Muscle of arm (tissue), 12 donors: Measurements from ENCODE around the gene PAWR. TPM values are rescaled to one million over a fixed set of nuclear protein-coding genes. Genes with fewer than 3 reads are reported as not detected.
"Not testable (repeated sequence)": the region's sequence is repeated elsewhere in the genome, so short reads cannot be mapped to it uniquely, and the experiment has no call there.

Experiments
- DNase-seq: peaks from one replicate; pipeline ENCODE4 v3.0.0-alpha.2; 2013
- polyA plus RNA-seq, 12 donors: library from polyadenylated mRNA; unstranded; fragments of 120-200 nt; gene quantifications; one replicate each; pipeline ENCODE4 v1.2.1, GENCODE V29; 2013; ENCODE audit not compliant: insufficient read length in 12 of 12

Gene PAWR
- polyA plus RNA-seq, 12 donors = 5.6 to 44.9 (median 12.8) TPM; not detected in 1

DNA sequence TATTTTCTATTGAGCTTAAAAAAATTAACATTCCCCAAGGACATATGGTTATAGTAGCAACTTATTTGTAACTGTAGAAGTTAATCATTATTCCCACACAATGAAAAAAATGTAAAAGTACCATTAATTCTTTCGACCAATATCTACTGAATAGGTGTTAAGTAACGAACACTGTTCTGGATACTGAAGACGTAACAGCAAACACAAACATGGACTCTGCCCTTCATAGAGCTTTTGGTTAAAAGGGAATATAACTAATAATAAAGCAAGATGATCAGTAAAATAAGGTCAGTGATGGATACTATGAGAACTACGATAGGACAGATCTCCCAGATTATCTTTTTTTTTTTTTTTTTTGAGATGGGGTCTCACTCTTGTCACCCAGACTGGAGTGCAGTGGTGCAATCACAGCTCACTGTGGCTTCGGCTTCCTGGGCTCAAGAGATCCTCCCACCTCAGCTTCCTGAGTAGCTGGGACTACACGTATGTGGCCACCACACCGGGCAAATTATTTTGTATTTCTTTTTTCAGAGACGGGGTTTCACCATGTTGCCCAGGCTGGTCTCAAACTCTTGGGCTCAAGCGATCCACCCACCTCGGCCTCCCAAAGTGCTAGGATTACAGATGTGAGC, 93.9 kb downstream of the PAWR start:
- DNase-seq = no peak

DNA sequence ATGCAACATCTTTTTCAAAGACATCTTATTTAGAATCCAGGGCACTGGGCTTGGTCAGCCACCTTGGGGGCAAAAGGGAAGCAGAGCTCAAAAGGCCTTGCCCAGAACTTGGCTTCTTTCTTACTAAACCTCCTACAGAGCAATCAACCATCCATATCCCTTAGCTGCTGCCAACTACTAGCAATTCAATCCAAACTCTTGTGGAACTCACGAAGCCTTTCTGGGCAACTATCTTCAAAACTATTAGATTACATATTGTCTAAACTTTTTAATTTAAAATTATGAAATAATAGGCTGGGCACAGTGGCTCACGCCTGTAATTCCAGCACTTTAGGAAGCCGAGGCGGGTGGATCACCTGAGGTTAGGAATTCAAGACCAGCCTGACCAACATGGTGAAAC, 95.5 kb downstream of the PAWR start:
- DNase-seq = no peak

DNA sequence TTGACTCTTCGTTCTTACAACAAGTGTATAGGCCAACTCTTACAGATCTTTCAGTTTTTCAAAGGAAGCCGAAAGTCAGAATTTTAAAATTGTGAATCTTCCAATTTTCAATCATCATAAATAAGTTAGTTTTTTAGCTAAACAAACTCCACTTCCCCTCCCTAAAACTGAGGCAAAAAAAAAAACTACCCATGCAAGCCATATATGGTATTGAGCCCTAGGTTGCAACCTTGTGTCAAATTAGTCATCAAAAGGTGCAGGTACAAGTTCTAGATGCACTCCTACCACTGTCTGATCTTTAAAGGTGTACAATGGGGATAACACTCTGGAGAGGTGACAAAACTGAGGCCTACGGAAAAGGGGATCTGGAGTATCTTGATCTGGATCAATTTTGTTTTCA, 97.9 kb downstream of the PAWR start:
- DNase-seq = no peak

DNA sequence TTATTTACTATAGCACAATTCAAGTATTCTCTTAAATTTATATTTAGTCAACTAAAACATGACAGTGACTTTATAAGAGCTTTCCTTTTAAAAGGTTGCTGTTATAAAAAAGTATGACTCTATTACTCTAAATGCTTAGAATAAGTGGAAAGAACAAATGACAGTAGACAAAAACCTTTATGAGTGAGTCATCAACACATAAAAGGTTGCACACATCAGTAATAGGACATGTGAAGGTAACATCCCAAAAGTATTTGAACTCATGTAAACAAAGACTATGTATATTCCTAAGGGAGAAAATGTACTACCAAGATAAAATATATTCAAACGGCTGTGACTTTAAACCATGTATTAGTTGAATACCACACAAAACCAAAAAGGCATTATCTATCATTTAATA, 98.8 kb downstream of the PAWR start:
- DNase-seq = no peak

DNA sequence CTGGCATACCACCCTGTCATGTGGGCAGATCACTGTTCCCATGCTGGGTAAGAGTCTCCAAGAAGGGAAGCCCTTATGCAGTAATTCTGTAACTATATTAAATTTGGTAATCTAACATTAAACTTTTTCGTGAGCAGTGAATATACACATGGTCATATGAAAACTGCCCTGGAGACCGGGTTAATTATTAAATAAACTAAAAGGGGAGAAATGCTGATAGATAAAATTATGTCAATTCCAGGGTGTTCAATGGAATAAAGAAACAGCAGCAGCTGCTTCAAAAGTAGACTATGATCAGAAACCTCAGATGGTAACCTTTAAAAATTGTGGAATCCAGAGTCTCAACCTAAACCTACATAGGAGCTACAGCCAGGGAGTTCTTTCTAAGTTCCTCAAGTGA, 100.0 kb downstream of the PAWR start:
- no peak for DNase-seq

DNA sequence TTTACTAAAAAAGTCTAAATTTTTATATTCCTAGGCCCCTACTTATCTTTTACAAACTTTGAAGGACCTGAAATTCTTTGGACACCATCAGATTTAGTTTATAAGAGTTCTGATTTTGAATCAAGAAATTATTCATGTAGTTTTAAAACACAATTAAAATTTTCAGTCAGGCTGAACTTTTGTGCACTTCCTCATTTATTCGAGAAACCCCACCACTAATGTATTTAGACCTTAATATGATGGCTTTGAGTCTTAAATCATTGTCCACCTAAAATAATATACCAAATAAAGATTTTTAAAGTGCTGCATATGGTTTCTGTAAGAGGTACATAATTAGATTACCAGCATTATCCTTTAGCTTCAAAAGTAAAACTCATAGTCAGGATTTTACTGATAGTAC, 103.4 kb downstream of the PAWR start:
- DNase-seq = no peak

DNA sequence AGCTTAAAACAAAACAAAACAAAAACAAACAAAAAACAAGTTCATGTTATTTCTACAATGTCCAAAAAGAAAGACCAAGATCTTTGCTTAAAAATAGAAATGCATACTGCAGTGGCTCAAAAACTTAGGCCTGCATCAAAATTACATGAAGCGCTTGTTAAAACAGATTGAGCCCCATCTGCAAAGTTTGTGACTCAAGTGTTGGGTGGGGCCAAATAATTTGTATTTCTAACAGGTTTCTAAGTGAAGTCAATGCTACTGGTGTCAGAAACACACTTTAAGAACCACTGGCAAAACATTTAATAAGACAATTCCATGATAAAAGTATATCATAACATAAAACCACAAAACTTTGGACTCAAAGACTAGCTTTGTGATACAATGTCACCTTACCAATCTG, 105.6 kb downstream of the PAWR start:
- DNase-seq = no peak

DNA sequence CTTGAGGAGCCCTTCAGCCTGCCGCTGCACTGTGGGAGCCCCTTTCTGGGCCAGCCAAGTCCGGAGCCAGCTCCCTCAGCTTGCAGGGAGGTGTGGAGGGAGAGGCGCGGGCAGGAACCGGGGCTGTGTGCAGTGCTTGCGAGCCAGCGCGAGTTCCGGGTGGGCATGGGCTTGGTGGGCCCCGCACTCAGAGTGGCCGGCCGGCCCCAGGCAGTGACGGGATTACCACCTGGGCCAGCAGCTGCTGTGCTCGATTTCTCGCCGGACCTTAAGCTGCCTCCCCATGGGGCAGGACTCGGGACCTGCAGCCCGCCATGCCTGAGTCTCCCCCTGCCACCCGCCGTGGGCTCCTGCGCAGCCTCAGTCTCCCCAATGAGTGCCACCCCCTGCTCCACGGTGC, 116.9 kb downstream of the PAWR start:
- DNase-seq = no peak

DNA sequence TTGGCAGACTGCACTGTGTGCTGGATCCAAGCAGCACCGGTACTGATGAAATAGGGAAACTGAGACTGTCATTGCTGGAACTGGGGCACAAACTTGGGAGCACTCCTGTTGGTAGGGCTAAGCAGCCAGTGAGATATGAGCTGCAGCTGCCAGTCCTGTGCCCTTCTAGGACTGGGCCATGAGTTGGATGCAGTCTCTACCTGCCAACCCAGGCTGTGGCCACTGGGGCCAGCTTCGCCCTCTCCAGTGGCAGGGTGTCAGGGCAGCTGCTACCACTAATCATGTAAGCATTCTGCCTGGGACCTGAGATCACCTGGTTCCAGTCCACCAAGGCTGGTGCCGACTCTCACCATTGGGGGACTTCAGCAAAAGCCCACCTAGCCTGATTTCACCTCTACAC, 121.1 kb downstream of the PAWR start:
- no peak for DNase-seq

DNA sequence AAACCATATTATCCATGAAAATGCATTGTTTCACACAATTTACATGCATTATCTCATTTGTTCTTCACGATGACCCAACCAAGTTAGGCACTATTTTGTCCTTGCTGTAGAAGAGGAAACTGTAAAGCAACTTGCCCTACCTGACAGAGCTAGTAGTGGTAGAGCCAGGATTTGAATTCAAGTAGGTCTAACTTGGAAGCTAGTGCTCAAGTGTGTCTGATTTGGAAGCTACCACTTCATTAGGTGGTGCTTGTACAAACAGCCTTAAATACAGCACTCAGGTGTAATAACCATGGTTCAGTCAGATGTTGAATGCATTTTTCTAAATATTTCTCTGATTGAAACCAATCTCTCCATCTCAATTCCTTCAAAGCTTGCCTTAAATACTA, 123.6 kb downstream of the PAWR start:
- DNase-seq = no peak

DNA sequence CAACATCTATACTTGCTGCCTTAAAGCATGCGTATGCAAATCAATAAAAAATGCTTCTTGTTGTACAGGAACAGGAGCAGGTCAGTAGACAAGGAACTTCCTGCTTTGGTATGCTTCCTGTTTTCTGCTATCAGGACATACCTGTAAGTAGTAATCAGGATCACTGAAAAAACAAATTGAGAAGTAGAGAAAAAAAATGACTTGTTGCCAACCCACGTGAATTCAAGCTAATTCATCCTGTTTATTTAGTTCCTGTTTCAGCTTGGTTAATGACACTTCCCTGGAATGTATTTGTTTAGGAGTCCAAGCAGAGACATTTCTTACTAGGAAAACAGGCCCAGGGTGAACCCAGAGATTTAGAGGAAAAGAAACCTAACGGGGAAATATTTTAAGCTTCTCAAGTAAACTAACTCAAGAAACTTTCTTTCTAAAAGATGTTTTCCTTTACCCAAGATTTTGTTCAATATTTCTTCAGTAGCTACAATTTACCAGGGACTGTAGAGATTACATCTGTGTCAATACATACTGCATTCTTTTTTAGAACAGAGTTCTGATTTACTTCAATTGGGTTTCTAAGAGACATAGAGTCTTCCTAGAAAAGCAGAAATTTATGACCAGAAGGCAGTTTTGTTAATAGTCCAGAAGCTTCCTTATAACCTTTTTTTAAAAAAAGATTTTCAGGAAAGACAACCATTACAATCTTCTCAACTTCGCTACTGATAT, 124.2 kb downstream of the PAWR start:
- DNase-seq = no peak

DNA sequence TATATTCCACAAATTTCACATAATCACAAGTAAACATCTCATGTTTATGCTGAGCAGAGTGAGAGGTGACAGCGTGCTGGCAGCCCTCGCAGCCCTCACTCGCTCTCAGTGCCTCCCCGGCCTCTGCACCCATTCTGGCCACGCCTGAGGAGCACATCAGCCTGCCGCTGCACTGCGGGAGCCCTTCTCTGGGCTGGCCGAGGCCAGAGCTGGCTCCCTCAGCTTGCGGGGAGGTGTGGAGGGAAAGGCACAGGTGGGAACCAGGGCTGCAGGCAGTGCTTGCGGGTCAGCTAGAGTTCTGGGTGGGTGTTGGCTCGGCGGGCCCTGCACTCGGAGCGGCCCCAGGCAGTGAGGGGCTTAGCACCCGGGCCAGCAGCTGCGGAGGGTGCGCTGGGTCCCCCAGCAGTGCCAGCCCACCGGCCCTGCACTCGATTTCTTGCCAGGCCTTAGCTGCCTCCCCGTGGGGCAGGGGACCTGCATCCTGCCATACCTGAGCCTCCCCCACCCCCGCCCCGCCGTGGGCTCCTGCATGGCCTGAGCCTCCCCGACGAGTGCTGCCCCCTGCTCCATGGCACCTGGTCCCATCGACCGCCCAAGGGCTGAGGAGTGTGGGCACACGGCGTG, 125.9 kb downstream of the PAWR start:
- not testable (repeated sequence) for DNase-seq

DNA sequence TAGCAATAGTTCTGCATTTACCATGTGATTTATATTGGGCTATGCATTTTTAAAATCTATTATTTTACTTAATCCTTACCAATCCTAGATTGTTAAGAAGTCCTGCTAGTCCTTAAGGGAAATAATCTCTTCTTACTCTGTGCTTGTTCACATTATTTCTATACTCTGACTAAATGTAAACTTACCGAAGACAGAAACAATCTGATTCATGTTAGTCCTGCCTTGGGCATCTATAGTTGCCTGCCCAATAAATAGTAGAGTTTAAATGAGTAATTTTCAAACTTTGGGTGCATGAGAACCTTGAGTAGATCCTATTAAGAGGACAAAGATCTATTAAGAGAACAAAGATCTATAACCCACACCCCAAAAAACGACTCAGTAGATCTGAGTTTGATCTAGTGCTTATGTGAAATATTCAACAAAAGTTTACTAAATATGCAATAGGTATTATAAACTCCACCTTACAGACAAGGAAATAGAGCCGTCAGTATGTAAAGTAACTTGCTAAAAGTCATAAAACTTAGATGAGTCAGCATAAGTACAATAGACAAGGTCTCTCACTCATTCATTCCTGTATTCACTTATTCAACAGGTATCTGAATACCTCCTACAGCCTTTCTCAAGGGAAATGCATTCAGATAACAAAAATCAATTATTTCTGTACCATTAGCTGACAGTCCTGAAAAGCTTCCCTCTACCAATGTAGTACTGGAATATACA, 127.6 kb downstream of the PAWR start:
- no peak for DNase-seq

DNA sequence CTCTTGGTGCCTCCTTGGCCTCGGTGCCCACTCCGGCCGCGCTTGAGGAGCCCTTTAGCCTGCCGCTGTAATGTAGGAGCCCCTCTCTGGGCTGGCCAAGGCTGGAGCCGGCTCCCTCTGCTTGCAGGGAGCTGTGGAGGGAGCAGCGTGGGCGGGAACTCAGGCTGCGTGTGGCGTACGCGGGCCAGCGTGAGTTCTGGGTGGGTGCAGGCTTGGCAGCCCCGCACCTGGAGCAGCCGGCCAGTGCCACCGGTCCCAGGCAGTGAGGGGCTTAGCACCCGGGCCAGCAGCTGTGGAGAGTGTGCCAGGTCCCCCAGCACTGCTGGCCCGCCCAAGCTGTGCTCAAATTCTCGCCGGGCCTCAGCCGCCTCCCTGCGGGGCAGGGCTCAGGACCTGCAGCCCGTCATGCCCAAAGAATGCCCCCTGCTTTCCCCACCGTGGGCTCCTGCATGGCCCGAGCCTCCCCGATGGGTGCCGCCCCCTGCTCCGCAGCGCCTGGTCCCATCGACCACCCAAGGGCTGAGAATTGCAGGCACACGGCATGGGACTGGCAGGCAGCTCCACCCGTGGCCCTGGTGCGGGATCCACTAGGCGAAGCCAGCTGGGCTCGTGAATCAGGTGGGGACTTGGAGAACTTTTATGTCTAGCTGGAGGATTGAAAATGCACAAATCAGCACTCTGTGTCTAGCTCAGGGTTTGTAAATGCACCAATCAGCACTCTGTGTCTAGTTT, 129.2 kb downstream of the PAWR start:
- no peak for DNase-seq

DNA sequence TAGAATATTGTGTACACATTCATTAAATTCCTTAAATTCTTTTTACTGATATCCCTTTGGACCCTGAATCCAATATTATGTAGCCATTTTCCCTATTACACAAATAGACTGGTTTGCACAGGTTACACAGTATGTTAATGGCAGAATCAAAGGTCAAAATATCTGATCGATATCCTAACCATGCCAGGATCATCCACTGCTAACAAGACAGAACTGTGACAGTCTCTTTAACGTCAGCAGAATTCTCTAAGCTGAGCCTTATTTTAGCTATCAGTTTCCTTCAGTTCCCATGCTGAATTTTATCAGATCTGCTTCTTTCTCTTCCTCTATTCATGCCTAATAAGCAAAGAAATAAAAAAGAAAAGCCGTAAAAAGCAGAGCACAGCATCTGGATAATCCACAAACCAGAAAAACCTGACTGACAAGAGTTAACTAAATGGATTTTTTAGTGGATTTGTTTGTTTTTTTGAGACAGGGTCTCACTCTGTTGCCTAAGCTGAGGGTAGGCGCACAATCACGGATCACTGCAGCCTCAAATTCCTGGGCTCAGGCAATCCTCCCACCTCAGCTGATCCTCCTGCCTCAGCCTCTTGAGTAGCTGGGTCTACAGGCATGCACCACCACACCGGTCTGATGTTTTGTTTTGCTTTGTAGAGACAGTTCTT, 130.4 kb downstream of the PAWR start:
- DNase-seq = no peak

DNA sequence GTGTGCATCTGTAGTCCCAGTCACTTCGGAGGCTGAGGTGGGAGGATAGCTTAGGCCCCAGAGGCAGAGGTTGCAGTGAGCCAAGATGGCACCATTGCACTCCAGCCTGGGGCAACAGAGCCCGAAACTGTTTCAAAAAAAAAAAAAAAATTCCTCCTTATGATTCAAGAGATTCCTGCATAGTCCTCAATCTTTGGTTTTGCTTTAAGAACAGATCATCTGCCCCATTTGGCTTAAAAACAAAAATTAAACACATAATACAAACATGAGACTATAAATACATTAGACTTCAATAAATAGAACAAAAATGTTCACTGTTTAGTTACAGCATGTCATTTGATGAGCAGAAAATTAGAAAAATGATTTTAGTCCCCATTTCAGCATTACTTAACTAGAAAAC, 131.2 kb downstream of the PAWR start:
- no peak for DNase-seq

DNA sequence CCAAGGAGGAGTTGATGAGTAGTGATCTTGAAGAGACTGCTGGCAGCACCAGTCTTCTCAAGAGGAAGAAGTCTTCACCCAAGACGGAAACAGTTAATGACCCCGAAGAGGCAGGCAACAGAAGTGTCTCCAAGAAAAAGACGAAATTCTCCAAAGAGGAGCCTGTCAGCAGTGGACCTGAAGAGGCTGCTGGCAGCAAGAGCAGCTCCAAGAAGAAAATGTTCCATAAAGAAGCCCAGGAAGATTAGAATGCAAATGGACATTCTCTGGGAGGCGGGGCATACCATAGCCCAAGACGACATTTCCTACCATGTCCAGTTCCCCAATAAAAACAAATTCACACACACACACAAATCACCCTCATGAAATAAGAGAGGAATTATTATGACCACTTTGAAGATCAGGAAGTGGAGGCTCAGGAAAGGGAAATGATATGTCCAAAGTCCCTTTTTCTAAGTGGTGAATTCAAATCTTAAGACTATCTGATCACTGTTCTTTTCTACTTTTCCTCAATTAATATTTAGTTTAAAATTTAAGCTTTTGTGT, 131.8 kb downstream of the PAWR start:
- DNase-seq = no peak

DNA sequence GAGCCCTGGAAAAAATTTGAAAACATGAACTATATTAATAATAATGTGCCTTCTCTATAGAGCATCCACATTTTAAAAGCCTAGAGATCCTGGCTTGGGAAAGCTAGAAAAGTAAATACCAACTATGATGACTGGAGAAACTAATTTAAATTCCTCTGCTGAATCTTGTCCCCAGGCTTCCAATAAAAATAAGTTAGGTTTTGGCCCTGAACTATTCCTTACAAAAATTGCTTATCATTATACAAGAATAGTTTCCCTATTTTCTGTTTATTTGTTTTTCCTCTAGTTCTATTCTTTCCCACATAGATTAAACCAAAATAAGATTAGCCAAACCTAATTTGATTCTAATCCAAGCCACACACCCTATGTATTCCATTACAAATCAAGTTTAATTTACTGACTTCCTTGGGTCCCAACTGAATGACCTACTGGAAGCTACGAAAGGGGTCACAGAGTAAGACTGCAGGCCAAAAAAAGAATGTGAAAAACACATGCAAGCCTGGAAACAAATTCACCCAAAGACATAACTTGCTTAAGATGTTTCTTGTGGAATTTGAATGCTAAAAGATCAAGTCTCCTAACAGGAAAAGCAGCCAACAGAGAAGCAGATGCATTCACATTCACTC, 133.0 kb downstream of the PAWR start:
- DNase-seq = peak; percentile 61

DNA sequence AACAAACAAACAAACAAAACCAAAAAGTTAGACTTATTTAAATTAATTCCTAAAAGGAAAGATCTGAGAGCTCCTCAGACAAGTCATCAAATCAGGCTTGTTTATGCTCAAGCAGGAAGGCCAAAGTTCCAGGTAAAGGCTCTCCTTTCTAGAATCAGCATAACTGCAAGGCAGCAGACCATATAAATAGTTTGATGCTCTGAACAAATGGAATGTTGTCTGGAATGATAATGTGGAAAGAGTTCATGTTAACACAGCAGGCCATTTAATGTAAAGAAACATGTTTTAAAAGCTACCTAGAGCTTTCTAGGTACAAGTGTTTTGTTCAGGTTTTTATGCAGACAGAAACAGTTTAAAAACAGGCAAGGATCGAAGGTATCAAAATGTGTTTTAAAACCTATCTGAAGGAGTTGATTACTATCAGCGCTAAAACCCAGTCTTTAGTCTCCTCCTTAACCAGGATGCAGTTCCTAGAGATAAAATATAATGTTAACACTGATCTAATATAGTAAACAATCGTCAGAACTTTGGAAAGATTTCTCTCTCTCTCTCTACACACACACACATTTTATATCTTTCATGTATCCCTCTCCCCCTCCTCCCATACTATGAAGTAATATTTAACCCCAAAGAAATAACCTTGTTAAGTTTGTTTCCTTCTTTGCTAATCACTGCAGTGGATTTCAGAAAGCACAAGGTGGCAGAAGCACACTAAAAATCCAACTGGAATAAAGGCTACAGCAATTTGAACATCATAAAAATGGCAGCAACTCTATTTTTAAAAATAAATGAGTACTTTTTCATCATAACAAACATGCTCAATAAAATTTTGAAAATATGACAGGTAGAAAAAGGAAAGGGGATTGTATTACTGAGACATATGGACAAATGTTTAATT, 135.5 kb downstream of the PAWR start:
- DNase-seq = peak; percentile 55
